ENCODE results near the gene DACH1.

The DACH1 gene

DNA sequence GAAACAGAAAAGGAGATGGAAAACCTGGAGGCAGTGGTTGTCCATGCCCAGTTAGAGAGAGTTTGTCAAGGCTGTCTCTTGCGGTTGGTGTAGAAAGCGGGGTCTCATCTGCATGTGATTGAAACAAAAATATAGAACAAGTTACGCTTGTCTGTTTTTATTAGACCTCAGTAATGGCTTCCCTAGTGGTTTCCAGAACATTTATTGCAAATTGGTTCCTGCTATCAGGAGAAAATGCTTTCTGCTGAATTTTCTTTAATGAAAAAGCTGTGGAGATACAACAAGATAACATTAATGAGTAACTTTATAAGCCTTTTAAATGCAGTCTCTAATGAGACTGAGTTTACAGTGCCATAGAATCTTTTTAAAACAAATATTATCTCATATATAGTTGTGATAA, 378.0 kb downstream of the DACH1 start:
- DNase-seq (ENCODE audit: low spot score): no peak

DNA sequence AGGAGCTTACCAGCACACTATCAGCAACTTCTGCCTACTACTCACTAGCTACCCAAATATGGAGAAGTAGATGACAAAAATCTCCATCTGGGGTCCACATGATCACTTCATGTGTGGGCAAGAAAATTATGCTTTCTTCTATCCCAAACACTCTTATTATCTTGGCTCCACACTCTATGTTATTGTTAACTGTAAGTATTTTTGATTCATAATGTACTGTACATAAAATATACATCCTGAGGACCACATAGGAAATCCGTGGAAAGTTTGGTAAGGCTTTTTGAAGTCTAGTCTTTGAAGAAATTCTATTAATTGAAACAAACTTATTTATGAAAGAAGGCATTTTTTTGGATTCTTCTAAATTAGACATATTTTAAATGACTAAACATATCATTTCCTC, 378.8 kb downstream of the DACH1 start:
- no peak for DNase-seq (ENCODE audit: low spot score)

DNA sequence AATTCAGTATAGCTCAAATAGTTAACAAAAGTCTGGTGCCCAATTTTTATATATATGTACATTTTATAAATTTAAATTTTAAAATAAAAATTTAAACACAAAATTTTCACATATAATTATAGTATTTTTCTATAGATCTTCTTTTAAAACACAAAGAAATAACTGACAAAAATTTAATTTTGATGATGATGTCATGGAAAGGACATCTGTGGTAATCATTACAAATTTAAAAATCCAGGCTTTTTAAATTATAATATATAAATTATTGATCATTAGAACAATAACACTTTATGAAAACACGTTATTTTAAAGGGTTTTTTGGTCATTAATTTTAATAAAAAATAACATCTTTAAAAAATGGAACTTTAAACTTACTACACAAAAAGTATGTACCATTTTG, 381.1 kb downstream of the DACH1 start:
- DNase-seq (ENCODE audit: low spot score): no peak

- DNase-seq (ENCODE audit: low spot score): no peak
Observed at GRCh38 chr13:71483733-71484132, 383.3 kb downstream of the DACH1 start.

DNA sequence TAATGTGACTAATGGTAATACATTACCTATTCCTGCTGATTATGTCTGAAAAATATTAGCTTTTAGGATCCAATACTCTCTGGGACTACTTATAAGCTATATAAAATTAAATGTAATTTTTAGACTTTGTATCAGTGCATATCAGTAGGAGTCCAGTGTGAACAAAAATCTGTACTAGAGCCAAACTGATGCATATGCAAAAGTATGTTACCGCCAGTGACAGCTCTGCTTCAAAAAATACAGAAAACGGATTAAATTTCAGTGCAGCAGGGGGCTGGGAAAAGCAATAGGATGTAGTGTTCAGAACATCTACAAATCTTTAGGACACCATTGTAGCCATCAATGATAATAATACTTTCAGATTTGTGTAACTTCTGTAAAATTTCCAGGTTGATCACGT, 385.5 kb downstream of the DACH1 start:
- DNase-seq (ENCODE audit: low spot score): no peak

DNA sequence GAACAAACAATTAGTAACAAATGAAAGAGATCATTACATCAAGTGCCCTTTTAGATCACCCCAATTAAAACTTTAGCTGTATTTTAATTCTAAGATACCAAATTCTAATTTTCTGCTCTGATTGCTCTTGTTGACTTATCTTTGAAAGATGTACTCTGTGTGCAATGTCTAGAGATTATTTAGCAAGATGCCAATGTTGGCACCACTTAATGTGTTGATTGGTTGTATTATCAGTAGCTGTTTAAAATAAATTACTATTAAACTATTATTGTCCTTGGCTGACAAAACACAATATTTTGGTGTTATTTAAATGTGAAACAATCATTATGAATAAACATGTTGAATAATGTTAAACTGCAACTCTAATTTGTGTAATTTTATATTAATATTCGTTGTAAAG, 386.0 kb downstream of the DACH1 start:
- DNase-seq (ENCODE audit: low spot score): no peak

- DNase-seq (ENCODE audit: low spot score): peak; percentile 7
Observed at GRCh38 chr13:71477735-71478134, 389.3 kb downstream of the DACH1 start.

GRCh38 chr13:71474936-71475335, 392.1 kb downstream of the DACH1 start:
- DNase-seq (ENCODE audit: low spot score): no peak

DNA sequence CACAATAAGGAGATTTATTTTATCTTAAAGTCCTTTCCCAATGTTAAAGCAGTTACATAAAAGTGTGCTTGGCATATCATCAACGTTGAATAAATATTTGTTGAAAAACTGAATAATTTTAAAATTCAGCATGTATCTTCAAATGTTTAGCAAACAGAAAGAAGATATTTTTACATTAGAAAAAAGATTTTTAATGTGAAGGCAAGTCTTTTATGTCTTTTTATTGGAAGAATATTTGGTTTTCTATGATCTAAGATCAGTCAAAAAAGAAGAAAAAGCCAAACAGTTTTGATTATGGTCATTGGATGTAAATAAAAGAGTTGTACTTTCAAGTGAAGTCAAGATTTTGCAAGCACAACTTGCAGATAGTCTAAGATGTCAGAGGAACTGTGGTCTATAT, 397.4 kb downstream of the DACH1 start:
- no peak for DNase-seq (ENCODE audit: low spot score)

- no peak for DNase-seq (ENCODE audit: low spot score)
Observed at GRCh38 chr13:71464686-71465085, 402.3 kb downstream of the DACH1 start.

- no peak for DNase-seq (ENCODE audit: low spot score)
Observed at GRCh38 chr13:71461892-71462291, 405.1 kb downstream of the DACH1 start.

DNA sequence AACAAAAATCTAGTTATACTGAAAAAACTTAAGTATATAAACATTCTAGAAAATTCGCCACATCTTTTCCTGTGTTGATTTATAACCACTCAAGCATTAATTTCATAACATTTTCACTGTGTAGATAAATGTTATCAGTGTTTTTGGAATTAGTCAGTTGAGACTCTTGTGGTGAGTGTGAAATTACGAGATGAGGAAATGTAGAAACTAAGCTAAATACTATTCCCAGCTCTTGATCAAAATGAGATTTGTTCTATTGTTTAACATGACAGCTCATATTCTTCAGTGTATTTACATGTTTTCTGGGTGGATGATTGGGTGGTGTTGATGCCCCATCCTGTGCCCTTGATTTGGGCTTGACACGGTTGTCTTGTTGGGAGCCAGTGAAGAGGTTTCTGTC, 406.8 kb downstream of the DACH1 start:
- DNase-seq (ENCODE audit: low spot score): no peak

GRCh38 chr13:71459708-71460107, 407.3 kb downstream of the DACH1 start:
- no peak for DNase-seq (ENCODE audit: low spot score)

GRCh38 chr13:71457645-71458044, 409.4 kb downstream of the DACH1 start:
- no peak for DNase-seq (ENCODE audit: low spot score)

GRCh38 chr13:71456136-71456535, 410.9 kb downstream of the DACH1 start:
- no peak for DNase-seq (ENCODE audit: low spot score)

GRCh38 chr13:71454509-71454908, 412.5 kb downstream of the DACH1 start:
- no peak for DNase-seq (ENCODE audit: low spot score)

DNA sequence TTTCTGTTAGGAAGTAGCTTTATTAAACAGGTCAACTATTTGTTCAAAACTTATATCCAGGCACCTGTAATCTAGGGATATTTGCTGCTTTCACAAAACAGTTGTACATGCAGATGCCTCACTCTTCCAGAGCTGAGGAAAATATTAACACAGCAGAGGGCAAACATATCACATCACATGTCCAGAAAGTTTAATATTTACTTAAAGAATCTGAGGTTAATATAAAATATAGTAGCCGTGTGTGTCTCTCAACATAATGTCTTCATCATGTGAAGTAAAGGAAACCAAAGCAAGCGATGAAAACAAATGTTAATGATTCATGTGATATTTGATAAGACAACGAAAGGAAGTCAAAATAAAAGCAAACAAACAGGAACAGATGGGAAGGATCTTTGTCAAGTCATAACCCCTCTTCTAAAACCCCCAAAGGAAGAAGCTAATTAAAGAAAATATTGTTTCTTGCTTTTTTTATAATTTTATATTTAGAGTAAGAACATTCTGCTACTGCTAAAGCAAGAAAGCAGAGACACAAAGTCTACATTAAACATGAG, 418.8 kb downstream of the DACH1 start:
- no peak for DNase-seq (ENCODE audit: low spot score)

- DNase-seq (ENCODE audit: low spot score): no peak
Observed at GRCh38 chr13:71437704-71438103, 429.3 kb downstream of the DACH1 start.

GRCh38 chr13:71430681-71431080, 436.3 kb downstream of the DACH1 start:
- DNase-seq (ENCODE audit: low spot score): no peak

DNA sequence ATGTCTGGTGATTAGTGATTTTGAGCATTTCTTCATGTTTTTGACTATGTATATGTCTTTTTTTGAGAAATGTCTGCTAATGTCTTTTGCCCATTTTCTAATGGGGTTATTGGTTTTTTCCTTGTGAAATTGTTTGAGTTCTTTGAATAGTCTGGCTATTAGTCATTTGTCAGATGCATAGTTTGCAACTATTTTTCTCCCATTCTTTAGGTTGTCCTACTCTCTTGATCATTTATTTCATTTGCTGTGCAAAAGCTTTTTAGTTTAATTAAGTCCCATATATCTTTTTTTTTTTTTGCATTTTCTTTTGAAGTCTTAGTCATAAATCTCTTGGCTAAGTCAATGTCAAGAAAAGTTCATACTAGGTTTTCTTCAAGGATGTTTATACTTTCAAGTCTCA, 449.8 kb downstream of the DACH1 start:
- DNase-seq (ENCODE audit: low spot score): no peak

GRCh38 chr13:71412231-71412630, 454.8 kb downstream of the DACH1 start:
- no peak for DNase-seq (ENCODE audit: low spot score)

DNA sequence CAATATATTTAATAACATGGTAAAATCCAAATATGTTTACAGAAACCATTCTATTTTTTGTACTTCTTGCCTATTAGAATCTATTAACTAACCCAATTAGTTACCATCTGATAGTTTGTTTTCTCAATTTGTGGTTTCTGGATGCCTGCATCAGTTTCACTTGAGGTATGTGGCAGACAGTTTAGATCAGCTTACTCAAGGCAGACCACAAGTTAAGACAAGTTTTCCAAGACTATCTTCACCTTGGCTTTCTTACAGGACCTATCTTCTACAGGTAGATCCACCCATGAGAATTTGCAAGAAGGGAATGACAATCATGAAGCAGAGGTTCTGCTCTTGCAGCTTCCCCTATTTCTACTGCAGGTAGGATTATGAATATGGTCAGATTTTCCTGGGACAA, 458.6 kb downstream of the DACH1 start:
- no peak for DNase-seq (ENCODE audit: low spot score)

GRCh38 chr13:71399631-71400215, 467.3 kb downstream of the DACH1 start:
- DNase-seq (ENCODE audit: low spot score): no peak

GRCh38 chr13:71396149-71396548, 470.9 kb downstream of the DACH1 start:
- no peak for DNase-seq (ENCODE audit: low spot score)

DNA sequence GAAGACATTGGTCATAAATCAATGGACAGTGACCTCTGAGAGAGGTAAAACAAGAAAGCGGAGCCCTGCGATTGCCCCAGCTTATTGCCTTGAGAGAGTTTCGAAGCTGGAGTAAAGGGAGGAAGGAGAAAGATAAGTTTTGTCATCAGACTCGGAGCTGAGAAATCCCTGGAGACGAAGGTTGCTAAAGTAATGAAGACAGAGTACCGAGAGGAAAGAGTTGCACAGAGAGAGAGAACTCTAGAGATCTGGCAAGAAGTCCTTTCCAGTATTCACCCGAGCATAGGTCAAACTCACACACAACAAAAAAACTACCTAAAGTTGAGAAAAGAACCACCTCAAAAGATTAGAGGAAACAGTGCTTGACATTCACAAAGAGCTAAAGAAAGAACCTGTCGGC, 472.0 kb downstream of the DACH1 start:
- no peak for DNase-seq (ENCODE audit: low spot score)
